Naive thymus-derived CD4-positive, alpha-beta T cell (primary cell): ENCODE data around the gene TRAF3IP3. TPM values are rescaled to one million over a fixed set of nuclear protein-coding genes. Genes with fewer than 3 reads are reported as not detected.

Experiments used
- ATAC-seq: fragments of 150-1000 bp; cut with Tn5 transposase; 2 replicates; pipeline ENCODE4 v1.10.0; 2021; ENCODE audit warnings: mild to moderate bottlenecking, moderate library complexity
- CTCF ChIA-PET: fragments of 350-600 bp; sonication (Branson Sonifier 250); formaldehyde crosslinking; loops from one replicate; lab custom pipeline; 2021; ENCODE audit warnings: antibody characterized with exemption; lab: Charles Lee
- POLR2A ChIA-PET: fragments of 350-600 bp; sonication (Branson Sonifier 250); formaldehyde crosslinking; loops from one replicate; lab custom pipeline; 2021; ENCODE audit warnings: antibody characterized with exemption, inconsistent platforms; lab: Charles Lee
- DNase-seq, 9 donors: peaks; one replicate each; pipeline versions ENCODE4 v3.0.0 to v3.0.0-alpha.2; 2020 to 2022; ENCODE audit warnings: mixed read lengths in 1 of 9
- H3K27ac ChIP-seq: one replicate; pipeline ENCODE4 v1.7.0; 2013; ENCODE audit warnings: mild to moderate bottlenecking, low read depth, low read length, moderate library complexity
- H3K27me3 ChIP-seq, 2 donors: one replicate each; pipeline ENCODE4 v1.7.0; 2013; ENCODE audit warnings: low read length in 2 of 2, mild to moderate bottlenecking in 2 of 2, moderate library complexity in 2 of 2; ENCODE audit not compliant: control insufficient read depth in 2 of 2, insufficient read depth in 2 of 2
- H3K36me3 ChIP-seq, 3 experiments: 1 replicate in 2 of 3; 2 replicates in 1 of 3; pipeline ENCODE4 v1.7.0; 2013; ENCODE audit warnings: low read length in 3 of 3, mild to moderate bottlenecking in 3 of 3, moderate library complexity in 1 of 3; ENCODE audit not compliant: insufficient read depth in 3 of 3, control insufficient read depth in 2 of 3
- H3K4me1 ChIP-seq, 2 donors: one replicate each; pipeline ENCODE4 v1.7.0; 2013; ENCODE audit warnings: low read length in 2 of 2, mild to moderate bottlenecking in 2 of 2, moderate library complexity in 1 of 2; ENCODE audit not compliant: control insufficient read depth in 2 of 2, insufficient read depth in 2 of 2
- H3K4me3 ChIP-seq: 2 replicates; pipeline ENCODE4 v1.7.0; 2013; ENCODE audit warnings: mild to moderate bottlenecking, low read length
- H3K9me3 ChIP-seq, 3 experiments: 1 replicate in 2 of 3; 2 replicates in 1 of 3; pipeline ENCODE4 v1.7.0; 2013; ENCODE audit warnings: low read length in 3 of 3; ENCODE audit not compliant: control insufficient read depth in 2 of 3
- H3K27ac Mint-ChIP-seq, 9 donors: one replicate each; pipeline ENCODE4 v1.8.0; 2020 to 2022; ENCODE audit warnings: mixed read lengths in 9 of 9, mild to moderate bottlenecking in 8 of 9, moderate library complexity in 5 of 9, inconsistent platforms in 2 of 9
- H3K27me3 Mint-ChIP-seq, 5 donors: one replicate each; pipeline ENCODE4 v1.8.0; 2021 to 2022; ENCODE audit warnings: mixed read lengths in 5 of 5, mild to moderate bottlenecking in 1 of 5
- H3K36me3 Mint-ChIP-seq, 5 donors: one replicate each; pipeline ENCODE4 v1.8.0; 2020 to 2022; ENCODE audit warnings: mixed read lengths in 5 of 5, mild to moderate bottlenecking in 3 of 5, inconsistent platforms in 1 of 5
- H3K4me1 Mint-ChIP-seq, 7 donors: one replicate each; pipeline ENCODE4 v1.8.0; 2020 to 2022; ENCODE audit warnings: mixed read lengths in 7 of 7, mild to moderate bottlenecking in 3 of 7, inconsistent platforms in 1 of 7
- H3K4me3 Mint-ChIP-seq, 10 donors: one replicate each; pipeline ENCODE4 v1.8.0; 2020 to 2022; ENCODE audit warnings: mild to moderate bottlenecking in 10 of 10, mixed read lengths in 10 of 10, moderate library complexity in 6 of 10, inconsistent platforms in 2 of 10
- H3K9me3 Mint-ChIP-seq, 11 donors: one replicate each; pipeline ENCODE4 v1.8.0; 2020 to 2022; ENCODE audit warnings: mixed read lengths in 11 of 11, mild to moderate bottlenecking in 4 of 11, inconsistent platforms in 1 of 11, moderate library complexity in 1 of 11
- intact Hi-C, 2 donors: fragments of 100-400 bp; cut with micrococcal nuclease; formaldehyde crosslinking; loops; one replicate each; pipeline ENCODE4 v1.15.1; 2023
- polyA plus RNA-seq, 2 donors: library from polyadenylated mRNA; unstranded; fragments of 300-500 nt; fragmentation: Illumina TruSeq; gene quantifications; one replicate each; pipeline ENCODE4 v1.2.3, GENCODE V29; 2021
- total RNA-seq, 6 experiments: library from RNA in 5 of 6; stranded (reverse) in 5 of 6; gene quantifications; 1 replicate in 5 of 6; 2 replicates in 1 of 6; pipeline ENCODE4 v1.2.3 and lab custom pipeline; 2021 to 2026

Gene TRAF3IP3
- total and polyA plus RNA-seq, 7 experiments from 2014 or later: 303 to 746 (median 450) TPM

DNA sequence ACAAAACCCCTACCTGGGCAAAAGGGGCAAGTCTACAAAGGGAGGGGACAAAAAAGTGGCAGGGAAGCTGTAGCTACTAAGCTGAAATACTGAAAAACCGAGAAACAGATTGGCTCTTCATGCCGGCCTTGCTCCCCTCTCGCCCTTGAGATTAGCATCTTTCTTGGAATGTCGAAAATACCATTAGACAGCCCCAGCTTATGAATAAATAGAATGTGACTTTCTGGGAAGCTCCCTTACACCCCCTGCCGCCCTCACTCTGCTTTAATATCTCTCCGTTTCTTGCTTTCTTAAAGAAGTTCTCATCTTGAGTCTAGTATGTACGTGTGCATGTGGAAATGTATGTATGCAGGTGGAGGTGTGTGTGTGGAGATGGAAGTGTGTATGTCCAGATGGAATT is 14.1 kb downstream of the TRAF3IP3 start:
- Mint-ChIP-seq H3K4me3 (no peak overlapping the region), H3K36me3 (peaks cover 22 to 50% (median 43%) of the 10 kb centered on the region in 5 donors), H3K27ac (no peak overlapping the region), H3K27me3 (no peaks in the 10 kb centered on the region), H3K4me1 (peaks cover 27 to 44% (median 36%) of the 10 kb centered on the region in 7 donors), H3K9me3 (peaks cover 0 to 2% (median 0%) of the 10 kb centered on the region in 11 donors)
- ChIA-PET POLR2A (interaction anchor here (1.0 to 37.2 kb wide), 9 partner anchors 7 to 80 kb away, joined by 3 to 1558 read pairs (median 4); partner anchors contain the start of genes C1orf74, TRAF3IP3 and UTP25), CTCF (interaction anchor here (0.6 to 5.7 kb wide), 11 partner anchors 9 to 215 kb away, joined by 3 to 63 read pairs (median 5); partner anchors contain the start of genes C1orf74 and TRAF3IP3)
- peak in 1 of 9 donors; percentile 31 for DNase-seq
- Histone ChIP-seq H3K36me3 (peaks cover 7 to 53% (median 19%) of the 10 kb centered on the region in 3 experiments), H3K27me3 (no peaks in the 10 kb centered on the region), H3K9me3 (no peaks in the 10 kb centered on the region), H3K4me1 (peaks cover 47 to 60% of the 10 kb centered on the region in 2 donors), H3K27ac (peak overlapping the region; percentile 83), H3K4me3 (peak overlapping the region; percentile 88)
- intact Hi-C loops: loop anchor here (1.0 to 5.0 kb wide), 5 partner anchors 14 to 1807 kb away; partner anchors contain the start of genes C1orf74 (in 2 of the 2), SLC30A1 (in 2 of the 2) and RCOR3 (in 1 of the 2)
- ATAC-seq: no peak

DNA sequence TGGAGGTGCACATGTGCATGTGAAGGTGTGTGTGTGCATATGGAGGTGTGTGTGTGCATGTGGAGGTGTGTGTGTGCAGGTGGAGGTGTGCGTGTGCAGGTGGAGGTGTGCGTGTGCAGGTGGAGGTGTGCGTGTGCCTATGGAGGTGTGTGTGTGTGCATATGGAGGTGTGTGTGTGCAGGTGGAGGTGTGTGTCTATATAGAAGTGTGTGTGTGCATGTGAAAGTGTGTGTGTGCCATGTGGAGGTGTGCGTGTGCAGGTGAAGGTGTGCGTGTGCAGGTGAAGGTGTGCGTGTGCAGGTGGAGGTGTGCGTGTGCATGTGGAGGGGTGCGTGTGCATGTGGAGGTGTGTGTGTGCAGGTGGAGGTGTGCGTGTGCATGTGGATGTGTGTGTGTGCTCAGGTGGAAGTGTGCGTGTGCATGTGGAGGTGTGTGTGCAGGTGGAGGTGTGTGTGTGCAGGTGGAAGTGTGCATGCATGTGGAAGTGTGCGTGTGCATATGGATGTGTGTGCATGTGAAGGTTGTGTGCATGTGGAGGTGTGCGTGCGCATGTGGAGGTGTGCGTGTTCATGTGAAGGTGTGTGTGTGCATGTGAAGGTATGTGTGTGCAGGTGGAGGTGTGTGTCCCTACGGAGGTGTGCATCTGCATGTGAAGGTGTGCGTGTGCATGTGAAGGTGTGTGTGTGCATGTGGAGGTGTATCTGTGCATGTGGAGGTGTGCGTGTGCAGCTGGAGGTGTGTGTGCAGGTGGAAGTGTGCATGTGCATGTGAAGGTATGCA is 15.0 kb downstream of the TRAF3IP3 start:
- Histone ChIP-seq H3K4me3 (peak overlapping the region; percentile 88), H3K27me3 (no peaks in the 10 kb centered on the region), H3K9me3 (no peaks in the 10 kb centered on the region), H3K4me1 (peaks cover 51 to 66% of the 10 kb centered on the region in 2 donors), H3K36me3 (peaks cover 7 to 55% (median 28%) of the 10 kb centered on the region in 3 experiments), H3K27ac (peak overlapping the region; percentile 83)
- H3K27ac Mint-ChIP-seq: no peak overlapping the region
- ATAC-seq (no peak), DNase-seq (no peak)
- ChIA-PET CTCF (interaction anchor here (1.4 to 5.7 kb wide), 6 partner anchors 11 to 53 kb away, joined by 3 to 63 read pairs (median 18); partner anchors contain the start of gene TRAF3IP3), POLR2A (interaction anchor here (1.0 to 37.2 kb wide), 6 partner anchors 6 to 78 kb away, joined by 3 to 1558 read pairs (median 40); partner anchors contain the start of genes C1orf74, TRAF3IP3 and UTP25)
- no peaks in the 10 kb centered on the region for H3K27me3 Mint-ChIP-seq
- intact Hi-C loops: no loop called here
- peaks cover 0 to 2% (median 0%) of the 10 kb centered on the region in 11 donors for H3K9me3 Mint-ChIP-seq
- peaks cover 25 to 50% (median 43%) of the 10 kb centered on the region in 5 donors for H3K36me3 Mint-ChIP-seq
- peaks cover 18 to 46% (median 28%) of the 10 kb centered on the region in 7 donors for H3K4me1 Mint-ChIP-seq
- H3K4me3 Mint-ChIP-seq: no peak overlapping the region

DNA sequence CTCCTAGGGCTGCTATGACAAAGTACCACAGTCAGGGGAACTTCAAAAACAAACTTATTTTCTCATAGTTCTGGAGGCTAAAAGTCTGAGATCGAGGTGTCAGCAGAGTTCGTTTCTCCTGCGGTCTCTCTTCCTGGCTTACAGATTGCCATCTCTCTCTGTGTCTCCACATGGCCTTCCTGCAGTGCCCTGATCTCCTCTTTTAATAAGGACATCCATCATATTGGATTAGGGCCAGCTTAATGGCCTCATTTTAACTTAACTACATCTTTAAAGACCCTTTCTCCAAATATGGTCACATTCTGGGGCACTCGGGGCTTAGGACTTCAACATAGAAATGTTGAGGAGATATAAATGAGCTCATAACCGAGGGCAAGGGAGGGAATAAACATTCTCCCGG is 16.3 kb downstream of the TRAF3IP3 start:
- peaks cover 6 to 40% (median 20%) of the 10 kb centered on the region in 7 donors for H3K4me1 Mint-ChIP-seq
- intact Hi-C loops: no loop called here
- H3K36me3 Mint-ChIP-seq: peaks cover 16 to 42% (median 38%) of the 10 kb centered on the region in 5 donors
- no peak for DNase-seq
- H3K9me3 ChIP-seq: no peaks in the 10 kb centered on the region
- peaks cover 47 to 56% of the 10 kb centered on the region in 2 donors for H3K4me1 ChIP-seq
- ChIA-PET POLR2A (interaction anchor here (0.5 to 37.2 kb wide), 7 partner anchors 5 to 58 kb away, joined by 3 to 1558 read pairs (median 5); partner anchors contain the start of genes C1orf74, TRAF3IP3 and UTP25), CTCF (interaction anchor here (0.6 to 2.5 kb wide), 7 partner anchors 9 to 140 kb away, joined by 3 to 9 read pairs (median 5); partner anchors contain the start of genes C1orf74 and TRAF3IP3)
- no peaks in the 10 kb centered on the region for H3K27me3 Mint-ChIP-seq
- H3K27ac Mint-ChIP-seq: no peak overlapping the region
- no peaks in the 10 kb centered on the region for H3K27me3 ChIP-seq
- no peak overlapping the region for H3K4me3 Mint-ChIP-seq
- H3K27ac ChIP-seq: peak overlapping the region; percentile 65
- H3K4me3 ChIP-seq: peak overlapping the region; percentile 88
- H3K9me3 Mint-ChIP-seq: peaks cover 0 to 2% (median 0%) of the 10 kb centered on the region in 11 donors
- ATAC-seq: no peak
- peaks cover 4 to 56% (median 41%) of the 10 kb centered on the region in 3 experiments for H3K36me3 ChIP-seq

DNA sequence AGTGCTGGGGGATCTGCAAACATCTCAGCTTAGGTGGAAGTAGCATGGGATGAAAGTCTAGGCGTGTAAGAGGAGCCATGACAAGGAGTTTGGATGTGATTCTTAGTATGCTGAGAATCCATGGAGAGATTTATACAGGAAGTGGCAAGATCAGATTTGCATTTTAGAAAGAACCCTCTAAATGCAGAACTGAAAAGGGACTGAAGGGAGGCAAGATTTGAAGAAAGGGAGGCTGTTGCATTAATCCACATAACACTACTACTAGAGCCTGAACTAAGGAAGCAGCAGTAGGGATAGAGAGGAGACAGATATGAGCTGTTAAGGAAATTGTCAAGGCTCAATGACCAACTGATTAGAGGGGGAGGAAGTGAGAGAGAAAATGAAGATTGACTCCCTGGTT is 18.7 kb downstream of the TRAF3IP3 start:
- Mint-ChIP-seq H3K4me1 (peaks cover 14 to 44% (median 25%) of the 10 kb centered on the region in 7 donors), H3K9me3 (no peaks in the 10 kb centered on the region), H3K36me3 (peaks cover 18 to 55% (median 44%) of the 10 kb centered on the region in 5 donors), H3K4me3 (peak overlapping the region in 8 of 10 donors; percentile 1 to 53 (median 22)), H3K27ac (peak overlapping the region in 6 of 9 donors; percentile 51 to 92 (median 71)), H3K27me3 (no peaks in the 10 kb centered on the region)
- POLR2A ChIA-PET: interaction anchor here (0.8 to 37.2 kb wide), 12 partner anchors 2 to 200 kb away, joined by 3 to 1558 read pairs (median 3); partner anchors contain the start of genes C1orf74, TRAF3IP3 and UTP25
- DNase-seq (no peak), ATAC-seq (no peak)
- Histone ChIP-seq H3K36me3 (peaks cover 29 to 79% (median 57%) of the 10 kb centered on the region in 3 experiments), H3K4me3 (no peak overlapping the region), H3K27me3 (no peaks in the 10 kb centered on the region), H3K27ac (peak overlapping the region; percentile 65), H3K9me3 (no peaks in the 10 kb centered on the region), H3K4me1 (peaks cover 37 to 49% of the 10 kb centered on the region in 2 donors)
- CTCF ChIA-PET: interaction anchor here (0.7 to 1.6 kb wide), 3 partner anchors 10 to 19 kb away, joined by 3 to 5 read pairs (median 3); partner anchors contain the start of gene C1orf74
- intact Hi-C loops: no loop called here

DNA sequence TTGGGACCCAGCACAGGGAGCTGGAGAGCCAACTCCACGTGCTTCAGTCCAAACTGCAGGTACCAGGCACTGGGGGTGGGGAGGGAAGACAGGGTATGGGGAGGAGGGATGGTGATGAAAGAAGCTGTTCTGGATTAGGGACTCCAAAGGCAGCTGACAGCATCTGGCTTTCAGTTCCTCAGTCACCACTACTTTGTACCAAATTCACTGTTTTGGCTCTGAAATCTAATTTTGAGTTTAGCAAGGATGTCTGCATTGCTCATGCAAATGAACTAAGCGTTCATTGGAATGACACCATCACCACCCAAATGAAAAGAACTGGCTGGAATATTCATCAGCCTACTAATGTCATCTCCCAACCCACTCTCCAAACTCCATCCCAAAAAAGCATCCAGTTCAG is 19.8 kb downstream of the TRAF3IP3 start:
- ChIA-PET CTCF (interaction anchor here (0.7 to 1.6 kb wide), 2 partner anchors 9 to 17 kb away, joined by 3 to 5 read pairs; partner anchors contain the start of gene C1orf74), POLR2A (interaction anchor here (0.7 to 37.2 kb wide), 7 partner anchors 1 to 52 kb away, joined by 3 to 1558 read pairs (median 6); partner anchors contain the start of genes C1orf74, TRAF3IP3 and UTP25)
- peak overlapping the region in 1 of 10 donors; percentile 14 for H3K4me3 Mint-ChIP-seq
- no peaks in the 10 kb centered on the region for H3K27me3 ChIP-seq
- ATAC-seq (no peak), DNase-seq (no peak)
- peak overlapping the region in 3 of 9 donors; percentile 77 to 92 (median 91) for H3K27ac Mint-ChIP-seq
- no peaks in the 10 kb centered on the region for H3K27me3 Mint-ChIP-seq
- intact Hi-C loops: no loop called here
- peaks cover 34 to 86% (median 61%) of the 10 kb centered on the region in 3 experiments for H3K36me3 ChIP-seq
- H3K9me3 Mint-ChIP-seq: no peaks in the 10 kb centered on the region
- peak overlapping the region; percentile 65 for H3K27ac ChIP-seq
- H3K36me3 Mint-ChIP-seq: peaks cover 18 to 64% (median 47%) of the 10 kb centered on the region in 5 donors
- peaks cover 17 to 53% (median 26%) of the 10 kb centered on the region in 7 donors for H3K4me1 Mint-ChIP-seq
- H3K9me3 ChIP-seq: no peaks in the 10 kb centered on the region
- H3K4me1 ChIP-seq: peaks cover 34 to 49% of the 10 kb centered on the region in 2 donors
- H3K4me3 ChIP-seq: no peak overlapping the region
